HepG2 (cell line): ENCODE measurements around the gene SLC22A23. TPM values are rescaled to one million over a fixed set of nuclear protein-coding genes. Genes with fewer than 3 reads are reported as not detected.

Source experiments
- CAMTA2 ChIP-seq: sonication (generic); formaldehyde crosslinking; IDR thresholded peaks from 2 replicates; pipeline ENCODE4 v1.4.0; 2020; ENCODE audit warnings: mild to moderate bottlenecking, missing genetic modification reagents, borderline replicate concordance
- CEBPZ ChIP-seq: IDR thresholded peaks from 2 replicates; pipeline ENCODE4 v1.6.1; 2012; ENCODE audit warnings: low read length, improper control_type of control experiment
- HMGXB4 ChIP-seq, 2 experiments: sonication (generic) in 1 of 2; formaldehyde crosslinking in 1 of 2; IDR thresholded peaks; 2 replicates each; pipeline versions ENCODE4 v1.4.0 to v1.6.1; 2018 to 2020; ENCODE audit warnings: missing genetic modification reagents in 2 of 2, borderline replicate concordance in 1 of 2, low read depth in 1 of 2, mild to moderate bottlenecking in 1 of 2, missing biosample characterization in 1 of 2
- JDP2 ChIP-seq: sonication (generic); formaldehyde crosslinking; IDR thresholded peaks from 2 replicates; pipeline ENCODE4 v1.8.1; 2022; ENCODE audit warnings: missing genetic modification reagents, borderline replicate concordance
- TEAD3 ChIP-seq: optimal IDR thresholded peaks from 2 replicates; pipeline ENCODE3; 2016; ENCODE audit warnings: borderline replicate concordance
- ZMAT3 ChIP-seq: sonication (generic); formaldehyde crosslinking; conservative IDR thresholded peaks from 2 replicates; pipeline ENCODE4 v1.7.0; 2021; ENCODE audit warnings: missing genetic modification reagents
- ZNF318 ChIP-seq: sonication (generic); formaldehyde crosslinking; IDR thresholded peaks from 2 replicates; pipeline ENCODE4 v1.4.0; 2020; ENCODE audit warnings: mild to moderate bottlenecking, missing genetic modification reagents
- ZNF34 ChIP-seq: sonication (generic); formaldehyde crosslinking; IDR thresholded peaks from 2 replicates; pipeline ENCODE4 v1.4.0; 2020; ENCODE audit warnings: mild to moderate bottlenecking, missing genetic modification reagents, borderline replicate concordance
- ZNF598 ChIP-seq: sonication (generic); formaldehyde crosslinking; IDR thresholded peaks from 2 replicates; pipeline ENCODE4 v1.5.1; 2020; ENCODE audit warnings: mild to moderate bottlenecking, missing genetic modification reagents, borderline replicate concordance
- ZNF639 ChIP-seq: conservative IDR thresholded peaks from 2 replicates; pipeline ENCODE4 v1.6.1; 2018; ENCODE audit warnings: missing genetic modification reagents
- ZNF75D ChIP-seq: sonication (generic); formaldehyde crosslinking; IDR thresholded peaks from 2 replicates; pipeline ENCODE4 v1.8.1; 2023; ENCODE audit warnings: missing genetic modification reagents, mild to moderate bottlenecking, borderline replicate concordance
- polyA plus RNA-seq, 8 experiments: library from polyadenylated mRNA; depleted of rRNA in 3 of 8; stranded (reverse) in 7 of 8; unstranded in 1 of 8; fragments of >200 nt; fragmentation: Illumina TruSeq in 4 of 8; extraction: Trizol in 4 of 8; gene quantifications; 2 replicates each; pipeline versions ENCODE4 v1.2.1 to v1.2.3, GENCODE V29; 2011 to 2016; ENCODE audit warnings: low read depth in 4 of 8, missing spikeins in 1 of 8, mixed read lengths in 1 of 8; ENCODE audit not compliant: insufficient read depth in 1 of 8
- total RNA-seq, 5 experiments: library from RNA; depleted of rRNA; stranded (reverse); fragments of >200 nt; fragmentation: Illumina TruSeq; extraction: Trizol; gene quantifications; 2 replicates each; pipeline ENCODE4 v1.2.3, GENCODE V29; 2016; ENCODE audit warnings: low read depth in 1 of 5

The SLC22A23 gene
- total and polyA plus RNA-seq, 2 of the 13 experiments (the other 11 are each of a cell fraction or from before 2014, with no cell fraction given): 11.8 to 17.5 TPM

- TF ChIP-seq ZNF318 (CRISPR knock-in tag): 0 out of 2 replicates have a peak, but pooled peaks have one; percentile 36
- no peak for TF ChIP-seq CEBPZ
- no peak for TF ChIP-seq CAMTA2
- peak; percentile 85; the same call in 1 of the 2 replicates for TF ChIP-seq ZNF34 (CRISPR knock-in tag)
- no peak for TF ChIP-seq ZNF75D (CRISPR knock-in tag)
- TF ChIP-seq TEAD3 (CRISPR knock-in tag): no peak
- TF ChIP-seq JDP2 (CRISPR knock-in tag): no peak
- TF ChIP-seq HMGXB4 (CRISPR knock-in tag; IDR thresholded peaks at IDR 0.05; ENCODE audit: borderline replicate concordance in 1 of 2, low read depth in 1 of 2): peak; percentile 90 to 91
- peak; percentile 59; the same call in 1 of the 2 replicates for TF ChIP-seq ZNF598
- TF ChIP-seq ZMAT3 (CRISPR knock-in tag): 0 out of 2 replicates have a peak, but pooled peaks have one; percentile 22
- TF ChIP-seq ZNF639: no peak
These were observed 46.2 kb downstream of the SLC22A23 start (continued) for GRCh38 chr6:3410385-3411360.
